HG02943 (cell line): Measurements from ENCODE around the gene CPM.
A peak's percentile ranks its signal among the peaks of the same experiment; 100 is the strongest.
"Not testable (repeated sequence)": the region's sequence is repeated elsewhere in the genome, so short reads cannot be mapped to it uniquely, and the experiment has no call there.

Source experiments
- ATAC-seq: cut with Tn5 transposase; IDR thresholded peaks from one replicate; pipeline ENCODE4 v1.9.1; 2021; ENCODE audit warnings: mild to moderate bottlenecking, low read depth, moderate library complexity; ENCODE audit not compliant: unreplicated experiment

CPM gene

GRCh38 chr12:68811573-68811972, 121.4 kb downstream of the CPM start:
- ATAC-seq, result not testable (repeated sequence)

GRCh38 chr12:68810027-68810389, 123.0 kb downstream of the CPM start:
- not testable (repeated sequence) for ATAC-seq

- no peak for ATAC-seq
Measured at GRCh38 chr12:68809190-68810026, 123.6 kb downstream of the CPM start.

GRCh38 chr12:68808388-68809189, 124.4 kb downstream of the CPM start:
- peak; percentile 51 for ATAC-seq

- peak; percentile 69 for ATAC-seq
Measured at GRCh38 chr12:68807576-68808387, 125.2 kb downstream of the CPM start, which contains the start of gene MDM2. TSS of gene MDM2 (plus strand) at chr12:68808177. CDS start at chr12:68808478, 301 bp downstream.

- peak; percentile 0 for ATAC-seq
Measured at GRCh38 chr12:68807274-68807575, 125.7 kb downstream of the CPM start.

GRCh38 chr12:68806488-68807237, 126.3 kb downstream of the CPM start:
- ATAC-seq, result no peak

- ATAC-seq, result no peak
Measured at GRCh38 chr12:68805592-68806120, 127.3 kb downstream of the CPM start.

- ATAC-seq, result no peak
Measured at GRCh38 chr12:68804657-68805591, 128.0 kb downstream of the CPM start.

GRCh38 chr12:68803948-68804656, 128.9 kb downstream of the CPM start:
- ATAC-seq, result no peak

- ATAC-seq, result not testable (repeated sequence)
Measured at GRCh38 chr12:68802911-68803651, 129.9 kb downstream of the CPM start.

- ATAC-seq, result not testable (repeated sequence)
Measured at GRCh38 chr12:68802372-68802745, 130.6 kb downstream of the CPM start.
